Progenitor cell of endocrine pancreas (in vitro differentiated cells): Measurements from ENCODE around the gene PPARG. TPM values are rescaled to one million over a fixed set of nuclear protein-coding genes. Genes with fewer than 3 reads are reported as not detected.
"Not testable (repeated sequence)": the region's sequence is repeated elsewhere in the genome, so short reads cannot be mapped to it uniquely, and the experiment has no call there.

Source experiments
- DNase-seq: peaks from one replicate; pipeline ENCODE4 v3.0.0; 2021; ENCODE audit warnings: low spot score; ENCODE audit not compliant: unreplicated experiment
- H3K27ac Mint-ChIP-seq: 2 replicates; pipeline ENCODE4 v1.8.0; 2021; ENCODE audit warnings: mild to moderate bottlenecking, moderate library complexity, mixed read lengths
- H3K27me3 Mint-ChIP-seq: 2 replicates; pipeline ENCODE4 v1.8.0; 2021; ENCODE audit warnings: mixed read lengths
- H3K36me3 Mint-ChIP-seq: 2 replicates; pipeline ENCODE4 v1.8.0; 2022; ENCODE audit warnings: mixed read lengths; ENCODE audit not compliant: insufficient read depth
- H3K4me1 Mint-ChIP-seq: 2 replicates; pipeline ENCODE4 v1.8.0; 2021; ENCODE audit warnings: low read depth, mixed read lengths
- H3K4me3 Mint-ChIP-seq: 2 replicates; pipeline ENCODE4 v1.8.0; 2021; ENCODE audit warnings: low read depth, mild to moderate bottlenecking, moderate library complexity, mixed read lengths
- H3K9me3 Mint-ChIP-seq: 2 replicates; pipeline ENCODE4 v1.8.0; 2021; ENCODE audit warnings: low read depth, mixed read lengths
- total RNA-seq: library from RNA; stranded (reverse); gene quantifications from 2 replicates; pipeline ENCODE4 v1.2.1, GENCODE V29; 2021
- TF ChIP-seq, protein P1 (sequence below): fragments of 200-600 bp; sonication (generic); IDR thresholded peaks from one replicate; pipeline ENCODE4 v1.5.0; 2021; ENCODE audit warnings: antibody characterized with exemption, mild to moderate bottlenecking; ENCODE audit not compliant: unreplicated experiment

Gene PPARG
- total RNA-seq, 1 donor from 2014 or later: 17.1 TPM

- DNase-seq: no peak
- TF ChIP-seq, protein P1, sequence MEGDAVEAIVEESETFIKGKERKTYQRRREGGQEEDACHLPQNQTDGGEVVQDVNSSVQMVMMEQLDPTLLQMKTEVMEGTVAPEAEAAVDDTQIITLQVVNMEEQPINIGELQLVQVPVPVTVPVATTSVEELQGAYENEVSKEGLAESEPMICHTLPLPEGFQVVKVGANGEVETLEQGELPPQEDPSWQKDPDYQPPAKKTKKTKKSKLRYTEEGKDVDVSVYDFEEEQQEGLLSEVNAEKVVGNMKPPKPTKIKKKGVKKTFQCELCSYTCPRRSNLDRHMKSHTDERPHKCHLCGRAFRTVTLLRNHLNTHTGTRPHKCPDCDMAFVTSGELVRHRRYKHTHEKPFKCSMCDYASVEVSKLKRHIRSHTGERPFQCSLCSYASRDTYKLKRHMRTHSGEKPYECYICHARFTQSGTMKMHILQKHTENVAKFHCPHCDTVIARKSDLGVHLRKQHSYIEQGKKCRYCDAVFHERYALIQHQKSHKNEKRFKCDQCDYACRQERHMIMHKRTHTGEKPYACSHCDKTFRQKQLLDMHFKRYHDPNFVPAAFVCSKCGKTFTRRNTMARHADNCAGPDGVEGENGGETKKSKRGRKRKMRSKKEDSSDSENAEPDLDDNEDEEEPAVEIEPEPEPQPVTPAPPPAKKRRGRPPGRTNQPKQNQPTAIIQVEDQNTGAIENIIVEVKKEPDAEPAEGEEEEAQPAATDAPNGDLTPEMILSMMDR: no peak
- H3K4me1 Mint-ChIP-seq: no peaks in the 10 kb centered on the region
- peaks cover 8% of the 10 kb centered on the region for H3K36me3 Mint-ChIP-seq
- H3K27ac Mint-ChIP-seq: no peak overlapping the region
- H3K27me3 Mint-ChIP-seq: no peaks in the 10 kb centered on the region
- H3K9me3 Mint-ChIP-seq: no peaks in the 10 kb centered on the region
- H3K4me3 Mint-ChIP-seq: no peak overlapping the region
Measured at GRCh38 chr3:12384451-12385233, 95.8 kb downstream of the PPARG start.

DNA sequence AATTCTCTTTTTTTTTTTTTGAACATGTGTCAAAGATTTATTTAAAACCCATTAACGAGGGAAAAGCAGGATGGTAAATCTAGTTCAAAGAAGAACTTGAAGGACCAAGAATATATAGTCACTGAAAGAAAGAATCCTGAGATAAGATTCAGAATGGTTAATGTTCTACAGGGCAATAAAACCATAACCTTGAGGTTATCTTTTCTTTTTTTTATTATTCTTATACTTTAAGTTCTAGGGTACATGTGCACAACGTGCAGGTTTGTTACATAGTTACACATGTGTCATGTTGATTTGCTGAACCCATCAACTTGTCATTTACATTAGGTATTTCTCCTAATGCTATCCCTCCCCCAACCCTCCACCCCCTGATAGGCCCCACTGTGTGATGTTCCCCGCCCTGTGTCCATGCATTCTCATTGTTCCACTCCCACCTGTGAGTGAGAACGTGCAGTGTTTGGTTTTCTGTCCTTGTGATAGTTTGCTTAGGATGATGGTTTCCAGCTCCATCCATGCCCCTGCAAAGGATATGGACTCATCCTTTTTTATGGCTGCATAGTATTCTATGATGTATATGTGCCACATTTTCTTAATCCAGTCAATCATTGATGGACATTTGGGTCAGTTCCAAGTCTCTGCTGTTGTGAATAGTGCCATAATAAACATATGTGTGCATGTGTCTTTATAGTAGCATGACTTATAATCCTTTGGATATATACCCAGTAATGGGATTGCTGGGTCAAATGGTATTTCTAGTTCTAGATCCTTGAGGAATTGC, 97.8 kb downstream of the PPARG start:
- not testable (repeated sequence) for H3K36me3 Mint-ChIP-seq

DNA sequence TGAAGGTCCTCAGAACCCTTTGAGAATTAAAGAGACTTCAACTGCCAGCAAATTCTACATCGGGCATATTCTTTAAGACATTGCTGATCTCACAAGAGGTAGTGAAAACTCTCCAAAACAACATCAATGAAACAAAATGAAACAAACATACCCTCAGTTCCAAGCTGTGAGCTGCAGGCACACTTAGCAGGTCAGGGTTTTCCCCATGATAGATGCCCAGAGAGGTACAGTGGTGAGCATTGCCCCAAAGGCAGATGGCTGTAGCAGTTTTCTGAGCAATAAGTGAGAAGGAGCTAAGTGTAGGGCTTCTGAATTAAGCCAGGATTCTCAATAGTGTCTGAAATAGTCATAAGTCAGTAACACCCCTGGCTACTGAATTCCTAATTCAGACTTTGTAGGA, 99.3 kb downstream of the PPARG start:
- DNase-seq: no peak
- Mint-ChIP-seq H3K9me3 (no peaks in the 10 kb centered on the region), H3K4me1 (no peaks in the 10 kb centered on the region), H3K4me3 (no peak overlapping the region), H3K27ac (no peak overlapping the region), H3K36me3 (peaks cover 8% of the 10 kb centered on the region), H3K27me3 (no peaks in the 10 kb centered on the region)
- TF ChIP-seq, protein P1: no peak

More for the DNA sequence above, 97.8 kb downstream of the PPARG start:
- not testable (repeated sequence) for H3K9me3 Mint-ChIP-seq, H3K4me1 Mint-ChIP-seq, H3K27me3 Mint-ChIP-seq, DNase-seq, H3K27ac Mint-ChIP-seq, H3K4me3 Mint-ChIP-seq

GRCh38 chr3:12392101-12392878, 103.4 kb downstream of the PPARG start:
- DNase-seq: no peak
- Mint-ChIP-seq H3K27me3 (no peaks in the 10 kb centered on the region), H3K36me3 (peaks cover 4% of the 10 kb centered on the region), H3K4me3 (no peak overlapping the region), H3K4me1 (no peaks in the 10 kb centered on the region), H3K27ac (no peak overlapping the region), H3K9me3 (no peaks in the 10 kb centered on the region)
- TF ChIP-seq, protein P1: no peak

- no peaks in the 10 kb centered on the region for H3K9me3 Mint-ChIP-seq
- peaks cover 3% of the 10 kb centered on the region for H3K36me3 Mint-ChIP-seq
- no peak overlapping the region for H3K4me3 Mint-ChIP-seq
- no peaks in the 10 kb centered on the region for H3K4me1 Mint-ChIP-seq
- TF ChIP-seq, protein P1: no peak
- DNase-seq: no peak
- no peaks in the 10 kb centered on the region for H3K27me3 Mint-ChIP-seq
- H3K27ac Mint-ChIP-seq: no peak overlapping the region
Measured at GRCh38 chr3:12393894-12394293, 105.0 kb downstream of the PPARG start.
